ENCODE measurements around the gene EXOC6B.

- TF ChIP-seq CTCF (conservative IDR thresholded peaks at IDR 0.05): no peak
- no peak for TF ChIP-seq EZH2 (IDR thresholded peaks at IDR 0.05; ENCODE audit: low read depth)
Observed at GRCh38 chr2:72849138-72849462, 23.3 kb upstream of the EXOC6B start.
